Measurements from ENCODE around the gene GPRASP1.

GPRASP1 gene

DNA sequence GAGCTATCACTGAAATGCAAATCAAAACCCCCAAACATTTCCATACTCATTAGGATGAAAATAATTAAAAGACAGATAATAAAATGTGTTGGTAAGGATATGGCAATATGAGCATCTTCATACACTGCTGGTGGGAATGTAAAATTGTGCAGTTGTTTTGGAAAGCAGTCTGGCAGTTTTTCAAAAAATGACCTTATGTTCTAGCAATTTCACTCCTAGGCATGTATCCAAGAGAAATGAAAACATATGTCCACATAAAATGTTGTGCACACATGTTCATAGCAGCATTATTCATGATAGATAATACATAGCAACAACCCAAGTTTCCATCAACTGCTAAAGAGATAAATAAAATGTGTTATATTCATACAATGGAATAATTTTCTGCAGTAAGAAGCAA is 46.2 kb downstream of the GPRASP1 start:
- no peak for DNase-seq

Measured in inflammatory macrophage treated with lipopolysaccharide for 4 hours (primary cell).